ENCODE measurements around the gene PLCH2.

Gene PLCH2

DNA sequence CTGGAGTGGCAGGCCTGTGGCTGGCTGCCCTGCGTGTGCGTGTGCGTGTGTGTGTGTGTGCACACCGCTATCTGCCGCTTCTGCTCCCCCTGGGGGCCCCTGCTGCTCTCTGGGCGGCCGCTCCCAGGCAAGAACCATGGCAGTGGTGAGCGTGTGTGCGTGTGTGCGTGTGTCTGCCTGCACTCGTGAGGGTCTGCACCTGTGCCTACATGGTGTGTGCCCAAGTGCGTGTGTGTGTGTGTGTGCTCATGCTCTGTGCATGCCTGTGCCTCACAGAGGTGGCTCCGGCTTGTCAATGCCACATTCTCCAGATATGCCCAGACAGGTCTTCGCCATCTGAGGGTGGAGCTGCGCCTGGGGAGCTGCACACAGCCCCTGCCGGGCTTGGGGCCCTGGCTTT lies 45.0 kb upstream of the PLCH2 start:
- TF ChIP-seq, protein P1, sequence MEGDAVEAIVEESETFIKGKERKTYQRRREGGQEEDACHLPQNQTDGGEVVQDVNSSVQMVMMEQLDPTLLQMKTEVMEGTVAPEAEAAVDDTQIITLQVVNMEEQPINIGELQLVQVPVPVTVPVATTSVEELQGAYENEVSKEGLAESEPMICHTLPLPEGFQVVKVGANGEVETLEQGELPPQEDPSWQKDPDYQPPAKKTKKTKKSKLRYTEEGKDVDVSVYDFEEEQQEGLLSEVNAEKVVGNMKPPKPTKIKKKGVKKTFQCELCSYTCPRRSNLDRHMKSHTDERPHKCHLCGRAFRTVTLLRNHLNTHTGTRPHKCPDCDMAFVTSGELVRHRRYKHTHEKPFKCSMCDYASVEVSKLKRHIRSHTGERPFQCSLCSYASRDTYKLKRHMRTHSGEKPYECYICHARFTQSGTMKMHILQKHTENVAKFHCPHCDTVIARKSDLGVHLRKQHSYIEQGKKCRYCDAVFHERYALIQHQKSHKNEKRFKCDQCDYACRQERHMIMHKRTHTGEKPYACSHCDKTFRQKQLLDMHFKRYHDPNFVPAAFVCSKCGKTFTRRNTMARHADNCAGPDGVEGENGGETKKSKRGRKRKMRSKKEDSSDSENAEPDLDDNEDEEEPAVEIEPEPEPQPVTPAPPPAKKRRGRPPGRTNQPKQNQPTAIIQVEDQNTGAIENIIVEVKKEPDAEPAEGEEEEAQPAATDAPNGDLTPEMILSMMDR (IDR thresholded peaks at IDR 0.05): no peak

DNA sequence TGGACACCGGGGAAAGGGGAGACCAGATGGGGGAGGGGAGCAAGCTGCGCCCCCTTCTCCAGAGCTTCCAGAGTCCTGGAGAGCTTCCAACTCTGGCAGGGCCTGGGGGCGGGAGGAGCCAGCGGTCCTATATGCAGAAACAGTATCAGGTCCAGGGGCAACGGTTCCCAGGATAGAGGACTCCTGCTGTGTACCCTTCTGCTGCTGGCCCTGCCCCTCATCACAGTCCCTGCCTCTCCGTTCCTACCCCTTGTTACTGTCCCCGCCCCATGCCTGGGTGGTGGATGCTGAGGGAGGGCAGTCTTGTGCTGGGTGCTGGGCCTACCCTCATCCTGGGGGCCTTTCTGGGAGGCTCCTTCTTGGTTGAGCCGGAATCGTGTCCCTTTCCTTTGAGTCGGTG lies 44.6 kb upstream of the PLCH2 start:
- TF ChIP-seq, protein P1 (IDR thresholded peaks at IDR 0.05): no peak

DNA sequence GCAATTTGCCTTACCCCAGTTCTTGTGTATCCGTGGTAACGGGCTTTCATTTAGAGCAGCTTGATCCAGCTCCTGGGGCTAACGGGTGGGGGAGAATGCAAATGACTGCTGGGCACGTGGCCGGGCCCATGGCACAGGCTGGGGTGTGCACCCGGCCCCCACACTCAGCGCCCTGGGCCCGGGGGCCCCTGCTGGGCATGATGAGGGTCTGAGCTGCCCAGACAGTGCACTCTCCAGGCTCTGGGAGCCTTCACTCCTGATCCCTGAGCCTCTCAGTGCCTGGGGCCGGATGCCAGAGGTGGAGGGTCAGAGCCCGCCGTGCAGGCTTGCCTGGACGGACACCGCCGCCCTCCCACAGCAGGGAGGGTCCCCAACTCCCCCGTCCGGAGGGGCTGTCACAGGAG lies 43.6 kb upstream of the PLCH2 start:
- TF ChIP-seq, protein P1 (IDR thresholded peaks at IDR 0.05): no peak

DNA sequence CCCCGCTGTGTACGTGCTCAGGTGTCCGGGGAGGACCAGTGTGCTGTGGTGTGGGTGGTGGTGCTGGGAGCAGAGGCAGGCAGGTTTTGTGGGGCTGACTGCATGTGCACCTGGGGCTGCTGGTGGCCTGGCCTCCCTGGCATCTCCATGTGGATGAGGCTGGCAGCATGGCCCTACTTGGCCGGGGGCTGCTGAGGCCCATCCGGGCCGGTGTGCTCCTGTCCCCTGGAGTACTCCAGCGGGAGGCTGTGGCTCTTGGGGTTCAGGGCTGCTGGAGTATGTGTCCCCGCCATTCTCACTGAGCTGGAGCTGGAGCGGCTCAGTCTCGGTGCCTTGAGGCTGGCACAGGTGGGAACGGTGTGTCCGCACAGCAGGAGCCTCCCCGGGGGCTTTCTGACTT lies 42.9 kb upstream of the PLCH2 start:
- TF ChIP-seq, protein P1 (IDR thresholded peaks at IDR 0.05): no peak

DNA sequence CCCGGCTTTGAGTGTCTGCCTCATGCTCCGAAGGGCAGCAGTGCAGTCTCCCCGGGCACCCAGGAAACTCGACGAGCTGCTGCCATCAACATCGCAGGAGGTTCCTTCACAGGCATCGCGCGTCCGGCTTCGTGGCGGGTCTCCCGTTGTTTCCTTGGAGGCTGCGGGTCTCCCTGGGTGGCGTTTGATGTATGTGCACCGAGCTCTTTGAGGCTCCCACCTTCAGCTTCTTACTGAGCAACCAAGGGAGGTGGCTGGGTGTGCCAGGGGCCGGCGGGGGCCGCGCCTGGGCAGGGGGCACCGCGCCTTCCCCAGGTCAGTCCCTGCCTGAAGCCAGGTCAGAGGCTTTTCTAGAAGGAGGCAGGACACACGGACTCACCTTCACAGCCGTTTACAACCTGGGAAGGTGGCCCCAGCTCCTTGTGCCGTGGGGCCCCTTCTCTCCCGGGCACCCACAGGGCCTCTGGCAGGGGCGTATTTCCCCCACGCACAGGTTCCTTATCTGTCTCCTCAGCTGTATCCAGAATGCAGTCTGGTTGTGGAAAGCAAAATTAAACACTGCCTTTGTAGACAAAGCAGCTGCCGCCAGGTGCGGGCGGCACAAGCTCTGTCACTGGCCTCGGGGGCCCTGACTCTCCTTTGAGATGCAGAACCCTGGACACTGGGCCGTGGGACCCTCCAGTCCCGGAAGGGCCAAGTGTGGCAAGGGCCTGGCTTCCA lies 42.0 kb upstream of the PLCH2 start:
- TF ChIP-seq, protein P1 (IDR thresholded peaks at IDR 0.05): no peak

DNA sequence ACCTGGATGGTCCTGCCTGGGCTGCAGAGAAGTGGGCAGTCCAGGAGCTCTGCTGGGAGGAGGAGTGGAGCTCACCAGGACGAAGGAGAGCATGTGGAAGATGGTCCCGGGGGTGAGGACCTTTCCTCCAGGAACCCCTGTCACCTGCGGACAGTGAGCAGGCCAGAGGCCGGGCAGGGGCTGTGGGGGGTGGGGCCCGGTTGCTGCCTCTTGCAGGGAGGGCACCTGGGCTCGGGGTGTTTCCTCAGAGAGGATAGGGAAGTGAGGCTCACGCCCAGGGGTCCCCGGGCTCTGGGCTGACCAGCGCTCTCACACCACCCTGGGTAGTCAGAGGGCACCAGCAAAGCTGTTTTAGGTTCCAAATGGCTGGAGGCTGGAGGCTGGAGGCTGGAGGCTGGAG lies 41.0 kb upstream of the PLCH2 start:
- TF ChIP-seq, protein P1 (IDR thresholded peaks at IDR 0.05): no peak

DNA sequence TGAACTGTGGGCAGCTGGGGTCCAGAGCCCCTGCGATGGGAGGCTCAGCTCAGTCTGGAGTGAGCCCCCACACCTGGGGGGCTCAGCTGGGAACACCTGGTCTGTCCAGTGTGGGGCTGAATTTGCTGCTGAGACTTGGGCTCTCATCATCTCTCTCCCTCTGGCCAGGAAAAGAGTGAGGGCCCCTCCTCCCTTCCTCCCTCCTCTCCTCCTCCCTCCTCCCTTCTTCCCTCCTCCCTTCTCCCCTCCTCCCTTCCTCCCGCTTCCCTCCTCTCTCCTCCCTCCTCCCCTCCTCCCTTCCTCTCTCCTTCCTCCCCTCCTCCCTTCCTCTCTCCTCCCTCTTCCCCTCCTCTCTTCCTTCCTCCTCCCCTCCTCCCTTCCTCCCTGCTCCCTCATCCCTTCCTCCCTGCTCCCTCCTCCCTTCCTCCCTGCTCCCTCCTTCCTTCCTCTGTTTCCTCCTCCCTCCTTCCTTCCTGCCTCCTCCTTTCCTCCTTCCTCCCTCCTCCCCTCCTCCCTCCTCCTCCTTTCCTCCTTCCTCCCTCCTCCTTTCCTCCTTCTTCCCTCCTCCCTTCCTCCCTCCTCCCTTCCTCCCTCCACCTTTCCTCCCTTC lies 40.2 kb upstream of the PLCH2 start:
- TF ChIP-seq, protein P1 (IDR thresholded peaks at IDR 0.05): no peak
